IMR-90 (cell line): Measurements from ENCODE around the gene BAIAP2. TPM values are rescaled to one million over a fixed set of nuclear protein-coding genes. Genes with fewer than 3 reads are reported as not detected.

Experiments
- ATAC-seq: fragments of 200-7000 bp; cut with Tn5 transposase; 2 replicates; pipeline ENCODE4 v1.9.1; 2020; ENCODE audit warnings: low read depth, mild to moderate bottlenecking, moderate library complexity
- BruUV-seq: library from RNA; stranded (reverse); fragments of 400-500 nt; replicated peaks from 2 replicates; lab custom pipeline; 2021; lab: Mats Ljungman, UMichigan
- CTCF ChIA-PET: fragments of 300-600 bp; formaldehyde crosslinking; extraction: SDS; loops from one replicate; lab custom pipeline; 2021; ENCODE audit warnings: antibody characterized with exemption; lab: Yijun Ruan, JAX
- POLR2A ChIA-PET: fragments of 300-600 bp; sonication (Branson Sonifier 250); formaldehyde crosslinking; loops from one replicate; lab custom pipeline; 2022; ENCODE audit warnings: antibody characterized with exemption; ENCODE audit not compliant: unreplicated experiment; lab: Charles Lee
- DNase-seq: peaks from one replicate; pipeline ENCODE4 v3.0.0; 2013
- H2AFZ ChIP-seq: replicated peaks from 2 replicates; pipeline ENCODE3; 2013; ENCODE audit warnings: low read length, mild to moderate bottlenecking; ENCODE audit not compliant: poor library complexity
- H2AK5ac ChIP-seq: 2 replicates; pipeline ENCODE4 v1.6.1; 2013; ENCODE audit warnings: low read depth, low read length, inconsistent platforms
- H2AK9ac ChIP-seq: replicated peaks from 2 replicates; pipeline ENCODE3; 2013; ENCODE audit warnings: mild to moderate bottlenecking, low read depth, low read length, moderate library complexity; ENCODE audit not compliant: poor library complexity
- H2BK120ac ChIP-seq: 2 replicates; pipeline ENCODE4 v1.6.1; 2013; ENCODE audit warnings: low read depth, low read length, inconsistent platforms
- H2BK15ac ChIP-seq: 3 replicates; pipeline ENCODE4 v1.6.1; 2013; ENCODE audit warnings: low read depth, low read length, inconsistent platforms
- H2BK20ac ChIP-seq: 2 replicates; pipeline ENCODE4 v1.6.1; 2013; ENCODE audit warnings: low read depth, mild to moderate bottlenecking, inconsistent platforms, low read length, moderate library complexity
- H2BK5ac ChIP-seq: 2 replicates; pipeline ENCODE4 v1.6.1; 2013; ENCODE audit warnings: mild to moderate bottlenecking, low read depth, low read length, inconsistent platforms; ENCODE audit not compliant: poor library complexity, severe bottlenecking
- H3K14ac ChIP-seq: replicated peaks from 2 replicates; pipeline ENCODE4 v1.6.1; 2013; ENCODE audit warnings: low read depth, low read length, inconsistent platforms
- H3K18ac ChIP-seq: 2 replicates; pipeline ENCODE4 v1.6.1; 2013; ENCODE audit warnings: low read depth, low read length, control low read depth
- H3K23ac ChIP-seq: 2 replicates; pipeline ENCODE4 v1.6.1; 2013; ENCODE audit warnings: low read depth, low read length, inconsistent platforms
- H3K27ac ChIP-seq: 2 replicates; pipeline ENCODE4 v1.5.1; 2013; ENCODE audit warnings: mild to moderate bottlenecking, control low read depth, low read length; ENCODE audit not compliant: insufficient read depth
- H3K27me3 ChIP-seq: 2 replicates; pipeline ENCODE4 v1.6.1; 2013; ENCODE audit warnings: low read length; ENCODE audit not compliant: control insufficient read depth, insufficient read depth
- H3K36me3 ChIP-seq: 2 replicates; pipeline ENCODE4 v1.6.1; 2013; ENCODE audit warnings: low read length, mixed read lengths; ENCODE audit not compliant: control insufficient read depth, insufficient read depth
- H3K4ac ChIP-seq: 2 replicates; pipeline ENCODE4 v1.6.1; 2013; ENCODE audit warnings: low read depth, low read length, inconsistent platforms
- H3K4me1 ChIP-seq: 2 replicates; pipeline ENCODE4 v1.6.1; 2013; ENCODE audit warnings: low read length, mixed read lengths; ENCODE audit not compliant: control insufficient read depth, insufficient read depth
- H3K4me2 ChIP-seq: 2 replicates; pipeline ENCODE4 v1.6.1; 2013; ENCODE audit warnings: low read depth, mild to moderate bottlenecking, control low read depth, low read length, moderate library complexity
- H3K4me3 ChIP-seq: 2 replicates; pipeline ENCODE4 v1.5.1; 2013; ENCODE audit warnings: low read depth, mild to moderate bottlenecking, control low read depth, low read length, moderate library complexity; ENCODE audit not compliant: insufficient read depth
- H3K56ac ChIP-seq: 2 replicates; pipeline ENCODE4 v1.6.1; 2013; ENCODE audit warnings: low read length, inconsistent platforms; ENCODE audit not compliant: insufficient read depth; ENCODE audit errors: extremely low read depth
- H3K79me1 ChIP-seq, 2 experiments: 2 replicates each; pipeline ENCODE4 v1.6.1; 2013; ENCODE audit warnings: low read length in 2 of 2, inconsistent platforms in 1 of 2, low read depth in 1 of 2
- H3K9ac ChIP-seq: 2 replicates; pipeline ENCODE4 v1.6.1; 2013; ENCODE audit warnings: low read depth, low read length, control low read depth
- H3K9me1 ChIP-seq: 2 replicates; pipeline ENCODE4 v1.6.1; 2013; ENCODE audit warnings: low read length, inconsistent platforms; ENCODE audit not compliant: insufficient read depth
- H3K9me3 ChIP-seq: 2 replicates; pipeline ENCODE4 v1.6.1; 2013; ENCODE audit warnings: low read length; ENCODE audit not compliant: control insufficient read depth, insufficient read depth
- H4K20me1 ChIP-seq: 2 replicates; pipeline ENCODE4 v1.6.1; 2013; ENCODE audit warnings: low read length, inconsistent platforms; ENCODE audit not compliant: insufficient read depth
- H4K5ac ChIP-seq: 2 replicates; pipeline ENCODE4 v1.6.1; 2013; ENCODE audit warnings: mild to moderate bottlenecking, low read depth, low read length, control low read depth
- H4K8ac ChIP-seq, 2 experiments: 2 replicates each; pipeline ENCODE4 v1.6.1; 2013; ENCODE audit warnings: low read depth in 2 of 2, low read length in 2 of 2, control low read depth in 1 of 2, inconsistent platforms in 1 of 2
- H4K91ac ChIP-seq: 2 replicates; pipeline ENCODE4 v1.6.1; 2013; ENCODE audit warnings: low read depth, low read length, inconsistent platforms; ENCODE audit not compliant: insufficient read depth
- BHLHE40 ChIP-seq: fragments of 150-350 bp; IDR thresholded peaks from 2 replicates; pipeline ENCODE4 v1.6.1; 2016; ENCODE audit warnings: mild to moderate bottlenecking, low read depth, low read length
- CEBPB ChIP-seq: IDR thresholded peaks from 2 replicates; pipeline ENCODE4 v1.6.1; 2012; ENCODE audit warnings: low read depth, low read length, improper control_type of control experiment
- CHD1 ChIP-seq: IDR thresholded peaks from 2 replicates; pipeline ENCODE4 v1.6.1; 2012; ENCODE audit warnings: low read depth, low read length, improper control_type of control experiment
- CTCF ChIP-seq: conservative IDR thresholded peaks from 2 replicates; pipeline ENCODE4 v1.5.1; 2012; ENCODE audit warnings: mild to moderate bottlenecking, low read depth, low read length, improper control_type of control experiment
- ELK1 ChIP-seq: fragments of 150-350 bp; IDR thresholded peaks from 2 replicates; pipeline ENCODE4 v1.6.1; 2016; ENCODE audit warnings: low read depth, mild to moderate bottlenecking, low read length, moderate library complexity, borderline replicate concordance
- FOS ChIP-seq: fragments of 150-350 bp; IDR thresholded peaks from 2 replicates; pipeline ENCODE4 v1.6.1; 2016; ENCODE audit warnings: low read depth, low read length
- MAFK ChIP-seq: IDR thresholded peaks from 2 replicates; pipeline ENCODE4 v1.6.1; 2012; ENCODE audit warnings: low read depth, low read length, improper control_type of control experiment
- MAZ ChIP-seq: IDR thresholded peaks from 2 replicates; pipeline ENCODE4 v1.6.1; 2012; ENCODE audit warnings: low read depth, mild to moderate bottlenecking, low read length, improper control_type of control experiment, moderate library complexity, borderline replicate concordance
- MXI1 ChIP-seq: IDR thresholded peaks from 2 replicates; pipeline ENCODE4 v1.6.1; 2012; ENCODE audit warnings: low read depth, mild to moderate bottlenecking, low read length, moderate library complexity, borderline replicate concordance
- NFE2L2 ChIP-seq: fragments of 150-350 bp; IDR thresholded peaks from 2 replicates; pipeline ENCODE4 v1.6.1; 2016; ENCODE audit warnings: low read depth, mild to moderate bottlenecking, low read length
- POLR2A ChIP-seq: IDR thresholded peaks from 2 replicates; pipeline ENCODE4 v1.6.1; 2012; ENCODE audit warnings: mild to moderate bottlenecking, low read depth, low read length
- RAD21 ChIP-seq: IDR thresholded peaks from 2 replicates; pipeline ENCODE4 v1.6.1; 2012; ENCODE audit warnings: low read length, improper control_type of control experiment
- RCOR1 ChIP-seq: IDR thresholded peaks from 2 replicates; pipeline ENCODE4 v1.6.1; 2012; ENCODE audit warnings: mild to moderate bottlenecking, low read length, improper control_type of control experiment; ENCODE audit not compliant: insufficient replicate concordance
- RFX5 ChIP-seq: IDR thresholded peaks from 2 replicates; pipeline ENCODE4 v1.8.0; 2012; ENCODE audit warnings: low read depth, mild to moderate bottlenecking, low read length, moderate library complexity
- SMC3 ChIP-seq: fragments of 150-350 bp; IDR thresholded peaks from 2 replicates; pipeline ENCODE4 v1.6.1; 2016; ENCODE audit warnings: low read depth, mild to moderate bottlenecking, antibody characterized with exemption, low read length, moderate library complexity
- WGBS, 2 experiments: methylation state at CpG; one replicate each; pipeline versions ENCODE4 v1.1.5 to v1.1.7; 2013; ENCODE audit warnings: missing lambda C conversion rate in 2 of 2; ENCODE audit not compliant: insufficient read length in 1 of 2; ENCODE audit errors: extremely low coverage in 2 of 2; 5-methylcytosine and 5-hydroxymethylcytosine counted together
- dilution Hi-C: fragments of 300-500 bp; cut with HindIII; formaldehyde crosslinking; loops from one replicate; pipeline ENCODE4 v1.14.3; 2018; ENCODE audit warnings: low sequenced_read_pairs; ENCODE audit not compliant: unreplicated experiment
- in situ Hi-C: fragments of 300-500 bp; cut with MboI; formaldehyde crosslinking; loops from 3 replicates; pipeline ENCODE4 v1.14.3; 2019; ENCODE audit warnings: low sequenced_read_pairs, inconsistent platforms, mixed read lengths
- intact Hi-C: fragments of 100-400 bp; cut with micrococcal nuclease; formaldehyde crosslinking; loops from 2 replicates; pipeline ENCODE4 v1.10.0; 2022
- polyA plus RNA-seq, 3 experiments: library from polyadenylated mRNA; depleted of rRNA; stranded (reverse); fragments of >200 nt; gene quantifications; 2 replicates each; pipeline ENCODE4 v1.2.3, GENCODE V29; 2012; ENCODE audit warnings: low replicate concordance in 1 of 3
- total RNA-seq: library from RNA; depleted of rRNA; stranded (reverse); fragments of >200 nt; gene quantifications from 2 replicates; pipeline ENCODE4 v1.2.3, GENCODE V29; 2012

Gene BAIAP2
- total and polyA plus RNA-seq, 2 of the 4 experiments (the other 2 are of a cell fraction) = 18.3 to 32.6 TPM

- Histone ChIP-seq H3K9me3 (peaks cover 11% of the 10 kb centered on the region; the same call in 1 of the 2 replicates), H4K91ac (peak overlapping the region; percentile 35; the same call in 1 of the 2 replicates), H2BK15ac (no peak overlapping the region; the same call in 2 of the 3 replicates), H3K9ac (no peak overlapping the region), H3K14ac (0 out of 2 replicates have a peak overlapping the region, but pooled peaks have one; percentile 9), H4K8ac (peak overlapping the region; percentile 72 to 88; a peak in 3 of 4 replicates), H2BK5ac (no peak overlapping the region), H2AK5ac (no peak overlapping the region), H4K20me1 (no peaks in the 10 kb centered on the region), H2AFZ (no peak overlapping the region), H3K27me3 (peaks cover 4% of the 10 kb centered on the region), H3K4ac (peak overlapping the region; percentile 55; the same call in 1 of the 2 replicates), H2BK20ac (no peak overlapping the region), H3K23ac (no peak overlapping the region), H3K27ac (no peak overlapping the region), H2AK9ac (no peak overlapping the region), H3K4me1 (peaks cover 2% of the 10 kb centered on the region), H3K4me2 (no peak overlapping the region), H3K4me3 (no peak overlapping the region), H3K18ac (peak overlapping the region; percentile 62), H3K36me3 (no peaks in the 10 kb centered on the region), H2BK120ac (peak overlapping the region; percentile 56), H3K56ac (no peak overlapping the region), H3K9me1 (no peaks in the 10 kb centered on the region), H4K5ac (peak overlapping the region; percentile 93), H3K79me1 (no peaks in the 10 kb centered on the region)
- CTCF ChIA-PET = no interaction called here
- dilution Hi-C loops = no loop called here
- no peak for DNase-seq
- in situ Hi-C loops = no loop called here
- TF ChIP-seq RAD21 (no peak), ELK1 (no peak), MAFK (no peak), CHD1 (no peak), MXI1 (no peak), RFX5 (no peak), SMC3 (no peak), RCOR1 (no peak), NFE2L2 (no peak), FOS (no peak), CTCF (no peak), MAZ (no peak), BHLHE40 (no peak), CEBPB (no peak), POLR2A (no peak)
- no TSS peak for BruUV-seq
- peak; percentile 61 for ATAC-seq
- WGBS, 2 experiments = no CpG with 5 or more reads among the region's 3 CpGs
- intact Hi-C loops = no loop called here
- POLR2A ChIA-PET = no interaction called here
These were observed 23.0 kb upstream of the BAIAP2 start for GRCh38 chr17:81011951-81012350.
